Measurements from ENCODE around the gene GPR148. TPM values are rescaled to one million over a fixed set of nuclear protein-coding genes. Genes with fewer than 3 reads are reported as not detected.

GPR148 gene
- total and polyA plus RNA-seq, 2 of the 8 experiments (the other 6 are each of a cell fraction or from before 2014, with no cell fraction given): 0.05 TPM; not detected in 1

DNA sequence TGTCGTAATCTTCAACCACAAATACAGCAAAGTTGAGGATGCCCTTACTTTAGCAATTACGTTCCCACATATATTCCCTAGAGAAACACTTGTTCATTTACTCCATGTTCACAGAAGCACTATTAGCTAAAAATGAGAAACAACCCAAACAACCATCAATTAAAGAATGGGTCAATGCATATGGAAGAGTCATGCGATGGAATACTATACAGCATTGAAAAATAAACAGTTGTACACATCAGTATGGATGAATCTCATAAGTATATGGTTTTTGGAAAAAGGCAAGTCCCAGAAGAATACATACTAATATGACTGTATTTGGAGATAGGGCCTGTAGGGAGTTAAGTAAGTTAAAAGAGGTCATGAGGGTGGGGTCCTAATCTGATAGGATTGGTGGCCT, 6.3 kb downstream of the GPR148 start:
- no peak overlapping the region for H2BK120ac ChIP-seq (replicated peaks; ENCODE audit: low read depth, low read length)
- no peak overlapping the region for H3K9ac ChIP-seq (replicated peaks in 1 of 4; ENCODE audit: extremely low read depth in 1 of 4, low read depth in 3 of 4, low read length in 3 of 4)
- H3K4ac ChIP-seq (replicated peaks; ENCODE audit: insufficient read length, low read depth, low read length): no peak overlapping the region
- no peaks in the 10 kb centered on the region for H3K36me3 ChIP-seq (ENCODE audit: control insufficient read depth in 2 of 4, insufficient read depth in 4 of 4, low read length in 3 of 4)
- no peak overlapping the region for H2BK15ac ChIP-seq (ENCODE audit: low read length)
- 90% methylated on average over 3 of the region's 3 CpGs; no CpG with 5 or more reads in 1 of the 2 experiments for WGBS, 2 experiments (ENCODE audit: extremely low coverage in 1 of 2, insufficient coverage in 1 of 2, insufficient read length in 1 of 2, insufficient replicate concordance in 2 of 2, low coverage in 1 of 2, low lambda C conversion rate in 2 of 2, missing lambda C conversion rate in 1 of 2)
- no peak overlapping the region for H3K14ac ChIP-seq (ENCODE audit: insufficient read length)
- no peaks in the 10 kb centered on the region; a peak in 1 of 7 replicates for H3K27me3 ChIP-seq (replicated peaks in 1 of 4; ENCODE audit: control insufficient read depth in 3 of 4, extremely low read depth in 1 of 4, insufficient read depth in 3 of 4, low read length in 3 of 4)
- H4K8ac ChIP-seq (ENCODE audit: extremely low read depth, insufficient read depth, low read length): no peak overlapping the region
- no peaks in the 10 kb centered on the region for H3K79me1 ChIP-seq (ENCODE audit: low read depth, low read length)
- FAIRE-seq (no peak), DNase-seq (ENCODE audit: low read depth in 1 of 2, low spot score in 2 of 2) (no peak)
- H3K23ac ChIP-seq (ENCODE audit: insufficient read length): no peak overlapping the region
- TF ChIP-seq BCL11A (IDR thresholded peaks at IDR 0.05; ENCODE audit: low read depth in 2 of 2, low read length in 2 of 2) (no peak), SIX5 (IDR thresholded peaks at IDR 0.05; ENCODE audit: low read depth, low read length) (no peak), KDM1A (IDR thresholded peaks at IDR 0.05; ENCODE audit: borderline replicate concordance, low read length) (0 out of 2 replicates have a peak, but pooled peaks have one; percentile 41)
- no peak overlapping the region for H2AK5ac ChIP-seq (ENCODE audit: low read depth, low read length)
- H4K20me1 ChIP-seq (replicated peaks in 1 of 2; ENCODE audit: control insufficient read depth in 1 of 2, insufficient read depth in 2 of 2, low read length in 2 of 2): peaks cover 0 to 1% of the 10 kb centered on the region in 2 experiments
- no peaks in the 10 kb centered on the region for H3K79me2 ChIP-seq (ENCODE audit: control insufficient read depth in 1 of 2, insufficient read depth in 2 of 2, low read length in 2 of 2)
- no peak overlapping the region for H4K91ac ChIP-seq (replicated peaks; ENCODE audit: insufficient read length, low read length)
- H3K27ac ChIP-seq (ENCODE audit: low read depth, low read length): no peak overlapping the region
- H3K4me1 ChIP-seq (replicated peaks in 1 of 4; ENCODE audit: control insufficient read depth in 3 of 4, insufficient read depth in 4 of 4, low read length in 3 of 4): no peaks in the 10 kb centered on the region
- no peak overlapping the region for H3K56ac ChIP-seq (replicated peaks; ENCODE audit: insufficient read length, low read depth, low read length)
- H3K4me2 ChIP-seq (ENCODE audit: insufficient read depth in 1 of 2, low read depth in 2 of 2, low read length in 2 of 2): no peak overlapping the region
- no peak overlapping the region for H2AFZ ChIP-seq (ENCODE audit: low read length)
- POLR2A ChIA-PET (ENCODE audit: partially characterized antibody): no interaction called here
- no peak overlapping the region for H2BK20ac ChIP-seq (ENCODE audit: low read length)
- CTCF ChIA-PET (ENCODE audit: partially characterized antibody): interaction anchor here (0.6 kb wide), 1 partner anchor 12 kb away, joined by 5 read pairs; no protein-coding TSS in a partner anchor
- no peak overlapping the region for H2BK5ac ChIP-seq (ENCODE audit: low read depth, low read length)
- H3K4me3 ChIP-seq (ENCODE audit: extremely low read depth in 1 of 4, insufficient read depth in 2 of 4, low read depth in 3 of 4, low read length in 4 of 4): no peak overlapping the region
- H4K5ac ChIP-seq (ENCODE audit: insufficient read length, low read depth, low read length): no peak overlapping the region
- H3K23me2 ChIP-seq (ENCODE audit: low read depth, low read length): no peaks in the 10 kb centered on the region
- no peaks in the 10 kb centered on the region for H3K9me3 ChIP-seq (ENCODE audit: insufficient read depth in 2 of 2, low read depth in 1 of 2, low read length in 1 of 2)
- H3K18ac ChIP-seq (ENCODE audit: extremely low read depth, low read length): no peak overlapping the region
- H2BK12ac ChIP-seq (ENCODE audit: low read depth, low read length): no peak overlapping the region

Measured in H1 (cell line).